Body of pancreas (tissue), 4 donors: ENCODE data around the gene TSC1.

ENCODE experiments used
- CTCF ChIP-seq, 7 experiments: fragments of 450-650 bp in 4 of 7; fragments of 200-600 bp in 3 of 7; sonication (generic) in 3 of 7; IDR thresholded peaks; one replicate each; pipeline ENCODE4 v1.5.1; 2016 to 2019; ENCODE audit warnings: antibody characterized with exemption in 7 of 7
- POLR2A ChIP-seq, 3 donors: fragments of 450-650 bp; IDR thresholded peaks; one replicate each; pipeline ENCODE4 v1.6.1; 2016; ENCODE audit warnings: antibody characterized with exemption in 3 of 3, mild to moderate bottlenecking in 2 of 3

- TF ChIP-seq POLR2A (IDR thresholded peaks at IDR 0.05), result no peak
- no peak for TF ChIP-seq CTCF (IDR thresholded peaks at IDR 0.05)
These were observed 50.1 kb downstream of the TSC1 start for GRCh38 chr9:132894346-132894745.
